Neuronal stem cell (in vitro differentiated cells): ENCODE data around the gene ARIH1. TPM values are rescaled to one million over a fixed set of nuclear protein-coding genes. Genes with fewer than 3 reads are reported as not detected.

ENCODE experiments used
- DNase-seq: peaks from one replicate; pipeline ENCODE4 v3.0.0-alpha.2; 2013; ENCODE audit warnings: low spot score
- H2AFZ ChIP-seq: one replicate; pipeline ENCODE4 v1.6.1; 2013; ENCODE audit warnings: mild to moderate bottlenecking, low read length, inconsistent platforms
- H2AK5ac ChIP-seq: 2 replicates; pipeline ENCODE4 v1.6.1; 2013; ENCODE audit warnings: low read depth, mild to moderate bottlenecking, inconsistent platforms, low read length, moderate library complexity, mixed read lengths
- H2BK120ac ChIP-seq: 2 replicates; pipeline ENCODE4 v1.6.1; 2013; ENCODE audit warnings: low read depth, mild to moderate bottlenecking, inconsistent platforms, low read length, moderate library complexity, mixed read lengths
- H2BK12ac ChIP-seq: one replicate; pipeline ENCODE4 v1.6.1; 2013; ENCODE audit warnings: low read length, inconsistent platforms
- H2BK15ac ChIP-seq: 2 replicates; pipeline ENCODE4 v1.6.1; 2013; ENCODE audit warnings: mild to moderate bottlenecking, low read length, inconsistent platforms, mixed read lengths
- H2BK5ac ChIP-seq: one replicate; pipeline ENCODE4 v1.6.1; 2013; ENCODE audit warnings: inconsistent platforms, mild to moderate bottlenecking, low read length, moderate library complexity
- H3K14ac ChIP-seq: one replicate; pipeline ENCODE4 v1.6.1; 2013; ENCODE audit warnings: low read length, inconsistent platforms
- H3K18ac ChIP-seq: 2 replicates; pipeline ENCODE4 v1.6.1; 2013; ENCODE audit warnings: low read length, inconsistent platforms
- H3K23ac ChIP-seq: 2 replicates; pipeline ENCODE4 v1.6.1; 2013; ENCODE audit warnings: low read depth, mild to moderate bottlenecking, mixed read lengths, low read length, inconsistent platforms; ENCODE audit not compliant: poor library complexity
- H3K27ac ChIP-seq: replicated peaks from 3 replicates; pipeline ENCODE4 v1.5.1; 2013; ENCODE audit warnings: low read length, inconsistent platforms
- H3K27me3 ChIP-seq, 3 experiments: 2 replicates each; pipeline ENCODE4 v1.6.1; 2013; ENCODE audit warnings: low read length in 3 of 3, mild to moderate bottlenecking in 2 of 3, inconsistent platforms in 1 of 3, low read depth in 1 of 3, mixed read lengths in 1 of 3, moderate library complexity in 1 of 3; ENCODE audit not compliant: control insufficient read depth in 3 of 3, insufficient read depth in 3 of 3
- H3K36me3 ChIP-seq, 2 donors: replicated peaks in 1 of 2; 2 replicates each; pipeline ENCODE4 v1.6.1; 2013; ENCODE audit warnings: low read length in 2 of 2; ENCODE audit not compliant: control insufficient read depth in 2 of 2, insufficient read depth in 2 of 2
- H3K4ac ChIP-seq: 2 replicates; pipeline ENCODE4 v1.6.1; 2013; ENCODE audit warnings: inconsistent platforms, mild to moderate bottlenecking, low read length, moderate library complexity
- H3K4me1 ChIP-seq, 2 donors: 1 replicate in 1 of 2; 2 replicates in 1 of 2; pipeline ENCODE4 v1.6.1; 2013; ENCODE audit warnings: low read length in 2 of 2, low read depth in 1 of 2; ENCODE audit not compliant: control insufficient read depth in 2 of 2, insufficient read depth in 1 of 2
- H3K4me2 ChIP-seq: one replicate; pipeline ENCODE4 v1.6.1; 2013; ENCODE audit warnings: mild to moderate bottlenecking, low read length, inconsistent platforms; ENCODE audit not compliant: insufficient read depth, poor library complexity, severe bottlenecking
- H3K4me3 ChIP-seq, 2 donors: 2 replicates each; pipeline ENCODE4 v1.5.1; 2013; ENCODE audit warnings: low read length in 2 of 2, mild to moderate bottlenecking in 2 of 2, inconsistent platforms in 1 of 2, moderate library complexity in 1 of 2
- H3K79me1 ChIP-seq: one replicate; pipeline ENCODE4 v1.6.1; 2013; ENCODE audit warnings: low read depth, mild to moderate bottlenecking, inconsistent platforms, low read length, moderate library complexity
- H3K9ac ChIP-seq: one replicate; pipeline ENCODE4 v1.6.1; 2013; ENCODE audit warnings: mild to moderate bottlenecking, low read depth, low read length, inconsistent platforms; ENCODE audit not compliant: poor library complexity
- H3K9me3 ChIP-seq, 2 donors: replicated peaks in 1 of 2; 2 replicates each; pipeline versions ENCODE3 to v1.6.1; 2013; ENCODE audit warnings: low read length in 2 of 2, mild to moderate bottlenecking in 2 of 2, inconsistent platforms in 1 of 2, low read depth in 1 of 2, mixed read lengths in 1 of 2, moderate library complexity in 1 of 2; ENCODE audit not compliant: control insufficient read depth in 2 of 2, insufficient read depth in 1 of 2
- H4K8ac ChIP-seq: one replicate; pipeline ENCODE4 v1.6.1; 2013; ENCODE audit warnings: low read depth, mild to moderate bottlenecking, inconsistent platforms, low read length, moderate library complexity
- H4K91ac ChIP-seq: one replicate; pipeline ENCODE4 v1.6.1; 2013; ENCODE audit warnings: low read length, low read depth, mild to moderate bottlenecking, inconsistent platforms; ENCODE audit not compliant: poor library complexity
- WGBS, 2 donors: extraction: QIAGEN DNeasy Blood & Tissue Kit; methylation state at CpG; one replicate each; pipeline ENCODE4 v1.1.7; 2013; ENCODE audit warnings: missing lambda C conversion rate in 2 of 2, mixed read lengths in 1 of 2; ENCODE audit not compliant: insufficient read length in 2 of 2, insufficient replicate concordance in 1 of 2; ENCODE audit errors: extremely low coverage in 2 of 2; 5-methylcytosine and 5-hydroxymethylcytosine counted together
- polyA plus RNA-seq, 2 experiments: library from polyadenylated mRNA; stranded (reverse); fragments of 200-250 nt; gene quantifications; one replicate each; pipeline ENCODE4 v1.2.3, GENCODE V29; 2013

Gene ARIH1, protein sequence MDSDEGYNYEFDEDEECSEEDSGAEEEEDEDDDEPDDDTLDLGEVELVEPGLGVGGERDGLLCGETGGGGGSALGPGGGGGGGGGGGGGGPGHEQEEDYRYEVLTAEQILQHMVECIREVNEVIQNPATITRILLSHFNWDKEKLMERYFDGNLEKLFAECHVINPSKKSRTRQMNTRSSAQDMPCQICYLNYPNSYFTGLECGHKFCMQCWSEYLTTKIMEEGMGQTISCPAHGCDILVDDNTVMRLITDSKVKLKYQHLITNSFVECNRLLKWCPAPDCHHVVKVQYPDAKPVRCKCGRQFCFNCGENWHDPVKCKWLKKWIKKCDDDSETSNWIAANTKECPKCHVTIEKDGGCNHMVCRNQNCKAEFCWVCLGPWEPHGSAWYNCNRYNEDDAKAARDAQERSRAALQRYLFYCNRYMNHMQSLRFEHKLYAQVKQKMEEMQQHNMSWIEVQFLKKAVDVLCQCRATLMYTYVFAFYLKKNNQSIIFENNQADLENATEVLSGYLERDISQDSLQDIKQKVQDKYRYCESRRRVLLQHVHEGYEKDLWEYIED
- polyA plus RNA-seq (2013, experiment 1 of 2) = 91.0 TPM
- polyA plus RNA-seq (2013, experiment 2 of 2) = 88.8 TPM

DNA sequence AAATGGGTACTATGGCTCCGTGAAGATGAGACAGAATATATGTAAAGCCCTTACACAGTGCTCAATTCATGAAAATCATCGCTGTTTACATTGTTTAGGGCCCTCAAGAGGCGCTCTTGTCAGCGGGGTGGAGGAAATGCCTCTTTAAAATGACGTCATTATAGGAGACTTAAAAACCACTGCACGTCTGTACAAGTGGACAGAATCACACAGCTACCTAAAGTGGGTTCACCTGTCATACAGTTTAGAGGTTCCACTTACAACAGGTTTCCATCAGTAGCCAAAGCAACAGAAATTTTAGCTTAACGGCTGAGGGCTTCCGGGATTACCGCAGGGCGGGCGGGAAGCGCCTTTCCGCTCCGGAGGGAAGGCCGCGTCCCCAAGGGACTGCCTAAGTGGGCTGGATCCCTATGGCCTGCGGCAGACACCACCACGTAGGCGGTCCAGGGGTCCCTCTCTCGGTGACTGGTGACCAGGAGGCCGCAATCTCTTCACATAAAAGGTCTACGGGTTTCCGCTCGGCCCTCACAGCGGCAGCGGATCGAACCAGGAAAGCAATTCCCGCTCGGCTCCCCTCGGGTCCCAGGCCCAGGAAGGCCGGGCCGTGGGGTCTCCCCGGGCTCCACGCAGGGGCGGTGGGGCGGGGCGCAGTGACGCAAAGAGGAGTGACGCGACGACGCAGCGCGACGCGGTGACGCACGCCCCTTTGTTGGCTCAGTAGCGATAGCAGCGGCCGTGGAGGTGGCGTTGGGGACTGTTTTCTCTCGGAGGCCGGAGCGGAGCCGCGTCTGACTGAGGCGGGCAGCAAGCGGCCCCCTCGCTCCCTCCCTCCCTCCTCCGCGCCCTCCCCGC is at the start of gene ARIH1:
TSS of gene ARIH1 (plus strand) at position 717 of the 852 bp plus-strand sequence. CDS start 310 bp downstream, outside the sequence.
- Histone ChIP-seq H2BK12ac (peak within 1 kb of the TSS; percentile 80), H2BK120ac (peak within 1 kb of the TSS; percentile 29), H2BK15ac (no peak within 1 kb of the TSS), H3K9me3 (peaks cover 0 to 7% of the 10 kb centered on the region in 2 donors), H3K9ac (peak within 1 kb of the TSS; percentile 100), H2AK5ac (peak within 1 kb of the TSS; percentile 97), H3K27me3 (no peaks in the 10 kb centered on the region), H3K18ac (peak within 1 kb of the TSS; percentile 99), H3K27ac (peak within 1 kb of the TSS; percentile 92), H3K4ac (peak within 1 kb of the TSS; percentile 72), H3K14ac (peak within 1 kb of the TSS; percentile 98), H3K23ac (peak within 1 kb of the TSS; percentile 98), H3K4me2 (peak within 1 kb of the TSS; percentile 72), H2AFZ (peak within 1 kb of the TSS; percentile 94), H3K79me1 (peaks cover 6% of the 10 kb centered on the region), H4K91ac (no peak within 1 kb of the TSS), H2BK5ac (peak within 1 kb of the TSS; percentile 95), H3K4me1 (peaks cover 3% of the 10 kb centered on the region in 2 donors), H3K4me3 (peak within 1 kb of the TSS; percentile 96 to 100), H3K36me3 (peaks cover 5 to 38% of the 10 kb centered on the region in 2 donors), H4K8ac (peak within 1 kb of the TSS; percentile 79)
- no CpG with 5 or more reads among the region's 63 CpGs for WGBS, 2 donors
- peak; percentile 96 for DNase-seq

DNA sequence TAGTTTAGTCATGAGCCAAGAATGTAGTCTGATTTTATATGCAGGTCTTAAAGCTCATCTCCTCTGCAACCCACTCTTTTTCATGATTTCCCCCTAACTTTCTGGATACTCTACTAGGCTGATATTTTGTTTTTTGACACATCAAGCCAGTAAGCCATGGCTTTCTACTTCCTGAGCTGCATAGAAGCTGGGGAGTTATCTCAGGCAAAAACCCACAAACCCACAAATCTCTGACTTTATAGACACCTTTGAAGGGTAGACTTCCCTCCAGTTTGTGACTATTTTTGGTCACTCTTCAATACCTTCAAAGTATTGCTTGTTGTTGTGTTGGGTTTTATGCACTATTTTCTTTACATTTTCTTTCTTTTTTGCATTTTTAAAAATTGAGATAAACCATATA is 47.4 kb upstream of the ARIH1 start:
- no peak overlapping the region for H3K27ac ChIP-seq
- no peaks in the 10 kb centered on the region for H3K36me3 ChIP-seq
- no peak overlapping the region for H2BK5ac ChIP-seq
- no peak overlapping the region for H3K4me3 ChIP-seq
- H3K27me3 ChIP-seq = peaks cover 0 to 3% (median 0%) of the 10 kb centered on the region in 3 experiments
- H2AFZ ChIP-seq = no peak overlapping the region
- H3K18ac ChIP-seq = no peak overlapping the region
- no peak overlapping the region for H4K8ac ChIP-seq
- no peak overlapping the region for H3K14ac ChIP-seq
- H3K4ac ChIP-seq = no peak overlapping the region
- no peak overlapping the region for H4K91ac ChIP-seq
- H3K9ac ChIP-seq = no peak overlapping the region
- no peak overlapping the region for H3K4me2 ChIP-seq
- H3K23ac ChIP-seq = no peak overlapping the region
- no peaks in the 10 kb centered on the region for H3K4me1 ChIP-seq
- no peak overlapping the region for H2BK120ac ChIP-seq
- H2BK12ac ChIP-seq = no peak overlapping the region
- no peak overlapping the region for H2BK15ac ChIP-seq
- DNase-seq = no peak
- H3K79me1 ChIP-seq = no peaks in the 10 kb centered on the region
- H3K9me3 ChIP-seq = peaks cover 0 to 2% of the 10 kb centered on the region in 2 donors
- no peak overlapping the region for H2AK5ac ChIP-seq

DNA sequence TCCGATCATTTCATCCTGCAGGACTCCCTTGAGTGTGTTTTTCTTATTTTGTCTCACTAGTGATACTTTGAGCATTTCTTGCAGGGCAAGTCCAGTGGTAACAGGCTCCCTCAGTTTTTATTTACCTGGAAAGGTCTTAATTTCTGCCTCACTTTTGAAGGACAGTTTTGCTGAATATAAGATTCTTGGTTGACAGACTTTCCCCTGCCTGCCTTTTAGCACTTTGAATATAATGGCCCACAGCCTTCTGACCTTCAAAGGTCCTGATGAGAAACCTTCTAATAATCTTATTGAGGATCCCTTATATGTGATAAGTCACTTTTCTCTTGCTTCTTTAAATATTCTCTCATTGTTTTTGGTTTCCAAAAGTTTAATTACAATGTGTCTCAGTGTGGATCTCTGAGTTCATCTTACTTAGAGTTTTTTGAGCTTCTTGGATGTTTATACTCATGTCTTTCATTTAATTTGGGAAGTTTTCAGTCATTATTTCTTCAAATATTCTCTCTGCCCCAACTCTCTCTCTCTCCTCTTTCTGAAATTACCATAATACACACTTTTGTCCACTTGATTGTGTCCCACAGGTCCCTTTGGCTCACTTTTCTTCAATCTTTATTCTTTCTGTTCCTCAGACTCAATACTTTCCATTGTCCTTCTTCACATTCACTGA is 36.3 kb upstream of the ARIH1 start:
- Histone ChIP-seq H3K4me3 (no peak overlapping the region), H3K9ac (no peak overlapping the region), H4K91ac (no peak overlapping the region), H3K4me2 (no peak overlapping the region), H3K27me3 (peaks cover 0 to 12% (median 0%) of the 10 kb centered on the region in 3 experiments), H3K27ac (no peak overlapping the region), H2AK5ac (no peak overlapping the region), H3K79me1 (no peaks in the 10 kb centered on the region), H4K8ac (no peak overlapping the region), H3K14ac (no peak overlapping the region), H2BK5ac (no peak overlapping the region), H2AFZ (no peak overlapping the region), H2BK15ac (no peak overlapping the region), H3K4me1 (no peaks in the 10 kb centered on the region), H2BK12ac (no peak overlapping the region), H3K9me3 (peaks cover 1 to 6% of the 10 kb centered on the region in 2 donors), H2BK120ac (no peak overlapping the region), H3K36me3 (no peaks in the 10 kb centered on the region), H3K18ac (no peak overlapping the region), H3K4ac (no peak overlapping the region), H3K23ac (no peak overlapping the region)
- WGBS, 2 donors = no CpG with 5 or more reads among the region's 1 CpG
- DNase-seq = no peak
